CD4-positive, alpha-beta T cell treated with Interleukin-15 for 1 hour (primary cell): ENCODE results near the gene NPHP4.

Source experiments
- DNase-seq: peaks from one replicate; pipeline ENCODE4 v3.0.0-alpha.2; 2020

The NPHP4 gene

GRCh38 chr1:6003568-6004411, 11.6 kb upstream of the NPHP4 start:
- DNase-seq = no peak

- DNase-seq = no peak
These were observed 10.7 kb upstream of the NPHP4 start for GRCh38 chr1:6002714-6003501.

- no peak for DNase-seq
These were observed 9.9 kb upstream of the NPHP4 start for GRCh38 chr1:6001992-6002576.

GRCh38 chr1:6000444-6001288, 8.4 kb upstream of the NPHP4 start:
- no peak for DNase-seq

GRCh38 chr1:5999711-6000443, 7.7 kb upstream of the NPHP4 start:
- peak; percentile 7 for DNase-seq

- DNase-seq = no peak
These were observed 6.7 kb upstream of the NPHP4 start for GRCh38 chr1:5998906-5999301.

- peak; percentile 0 for DNase-seq
These were observed 6.1 kb upstream of the NPHP4 start for GRCh38 chr1:5998051-5998905.

GRCh38 chr1:5997316-5997715, 5.1 kb upstream of the NPHP4 start:
- DNase-seq = no peak

- no peak for DNase-seq
These were observed 4.5 kb upstream of the NPHP4 start for GRCh38 chr1:5996641-5997270.

GRCh38 chr1:5995871-5996630, 3.8 kb upstream of the NPHP4 start:
- DNase-seq = no peak

GRCh38 chr1:5994713-5995621, 2.7 kb upstream of the NPHP4 start:
- DNase-seq = peak; percentile 74

GRCh38 chr1:5993556-5994491, 1.6 kb upstream of the NPHP4 start:
- no peak for DNase-seq

GRCh38 chr1:5992814-5993555, 760 bp upstream of the NPHP4 start:
- no peak for DNase-seq

GRCh38 chr1:5991381-5992025, 722 bp downstream of the NPHP4 start:
- DNase-seq = peak; percentile 28

GRCh38 chr1:5990913-5991312, 1.3 kb downstream of the NPHP4 start:
- no peak for DNase-seq

GRCh38 chr1:5989731-5990271, 2.4 kb downstream of the NPHP4 start:
- DNase-seq = no peak
